Measurements from ENCODE around the gene ZMIZ1. TPM values are rescaled to one million over a fixed set of nuclear protein-coding genes. Genes with fewer than 3 reads are reported as not detected.

The ZMIZ1 gene
- polyA plus RNA-seq, 1 experiment: 13.0 TPM

DNA sequence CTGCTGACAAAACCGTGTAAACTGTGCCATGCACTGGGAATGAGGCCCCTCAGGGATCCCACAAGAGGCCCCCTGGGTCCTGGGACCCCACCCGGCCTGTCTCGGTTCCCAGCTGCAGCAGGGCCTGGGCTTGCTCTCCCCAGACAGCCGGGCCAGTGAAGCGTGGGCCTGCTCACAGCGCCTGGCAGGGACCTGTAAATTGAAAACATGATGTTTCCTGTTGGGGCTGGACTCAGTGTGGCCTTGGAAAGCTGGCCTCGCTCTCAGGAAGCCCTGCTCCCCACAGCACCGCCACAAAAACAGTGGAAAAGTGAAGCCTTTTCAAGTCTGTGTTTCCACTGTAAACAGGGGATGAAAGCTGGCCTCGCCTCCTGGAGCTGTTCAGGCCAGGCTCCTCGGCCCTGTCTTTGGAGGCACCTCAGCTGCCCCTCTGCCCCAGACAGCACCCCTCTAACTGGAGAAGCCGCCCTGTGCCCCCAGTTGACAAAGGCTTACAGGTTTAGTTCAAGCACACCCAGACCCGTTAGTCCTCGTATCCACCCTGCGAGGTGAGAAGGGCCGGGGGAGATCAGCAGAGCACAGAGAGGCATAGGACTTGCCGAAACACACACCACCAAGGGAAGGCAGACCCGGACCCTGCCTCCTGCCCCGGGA, 108.3 kb downstream of the ZMIZ1 start:
- no peak for DNase-seq (ENCODE audit: low read depth)
- TF ChIP-seq, protein P1, sequence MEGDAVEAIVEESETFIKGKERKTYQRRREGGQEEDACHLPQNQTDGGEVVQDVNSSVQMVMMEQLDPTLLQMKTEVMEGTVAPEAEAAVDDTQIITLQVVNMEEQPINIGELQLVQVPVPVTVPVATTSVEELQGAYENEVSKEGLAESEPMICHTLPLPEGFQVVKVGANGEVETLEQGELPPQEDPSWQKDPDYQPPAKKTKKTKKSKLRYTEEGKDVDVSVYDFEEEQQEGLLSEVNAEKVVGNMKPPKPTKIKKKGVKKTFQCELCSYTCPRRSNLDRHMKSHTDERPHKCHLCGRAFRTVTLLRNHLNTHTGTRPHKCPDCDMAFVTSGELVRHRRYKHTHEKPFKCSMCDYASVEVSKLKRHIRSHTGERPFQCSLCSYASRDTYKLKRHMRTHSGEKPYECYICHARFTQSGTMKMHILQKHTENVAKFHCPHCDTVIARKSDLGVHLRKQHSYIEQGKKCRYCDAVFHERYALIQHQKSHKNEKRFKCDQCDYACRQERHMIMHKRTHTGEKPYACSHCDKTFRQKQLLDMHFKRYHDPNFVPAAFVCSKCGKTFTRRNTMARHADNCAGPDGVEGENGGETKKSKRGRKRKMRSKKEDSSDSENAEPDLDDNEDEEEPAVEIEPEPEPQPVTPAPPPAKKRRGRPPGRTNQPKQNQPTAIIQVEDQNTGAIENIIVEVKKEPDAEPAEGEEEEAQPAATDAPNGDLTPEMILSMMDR (IDR thresholded peaks at IDR 0.05; ENCODE audit: insufficient read depth, low read depth, low read length): no peak
- peaks cover 10% of the 10 kb centered on the region for H3K36me3 ChIP-seq (ENCODE audit: control insufficient read depth, insufficient read depth, low read length)
- H3K27me3 ChIP-seq (ENCODE audit: control insufficient read depth, insufficient read depth, low read length): no peaks in the 10 kb centered on the region
- H3K4me3 ChIP-seq (ENCODE audit: low read depth, low read length): no peak overlapping the region
- CTCF ChIA-PET: interaction anchor here (1.1 to 3.4 kb wide), 2 partner anchors 17 to 18 kb away, joined by 3 to 15 read pairs; no protein-coding TSS in a partner anchor
- POLR2A ChIA-PET: no interaction called here

DNA sequence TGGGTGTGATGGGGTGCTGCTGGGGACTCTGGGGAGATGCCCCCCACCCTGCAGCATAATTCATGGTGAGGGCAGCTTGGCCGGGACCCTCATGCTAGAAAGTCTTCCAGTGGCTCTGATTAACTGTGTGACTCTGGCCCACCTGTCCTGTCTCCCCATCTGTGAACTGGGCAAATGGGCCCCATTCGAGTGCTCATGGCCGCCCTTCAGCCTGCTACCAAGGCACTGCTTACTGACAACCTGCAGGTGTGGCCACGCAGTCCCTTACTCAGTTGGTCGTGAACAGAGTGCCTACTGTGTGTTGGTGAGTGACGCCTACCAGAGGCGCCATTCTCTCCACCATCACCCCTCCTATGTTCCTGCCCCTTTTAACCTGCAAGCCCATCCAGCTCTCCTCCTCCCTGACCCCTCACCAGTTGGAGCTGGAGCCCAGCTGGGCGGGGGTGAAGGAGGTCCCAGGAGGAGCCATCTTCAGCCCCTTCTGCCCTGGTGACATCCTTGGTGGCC, 109.4 kb downstream of the ZMIZ1 start:
- POLR2A ChIA-PET: no interaction called here
- Histone ChIP-seq H3K4me3 (ENCODE audit: low read depth, low read length) (no peak overlapping the region), H3K36me3 (ENCODE audit: control insufficient read depth, insufficient read depth, low read length) (peaks cover 13% of the 10 kb centered on the region), H3K27me3 (ENCODE audit: control insufficient read depth, insufficient read depth, low read length) (no peaks in the 10 kb centered on the region)
- no peak for DNase-seq (ENCODE audit: low read depth)
- CTCF ChIA-PET: interaction anchor here (1.0 to 1.7 kb wide), 3 partner anchors 10 to 18 kb away, joined by 3 to 8 read pairs (median 3); no protein-coding TSS in a partner anchor
- TF ChIP-seq, protein P1 (IDR thresholded peaks at IDR 0.05; ENCODE audit: insufficient read depth, low read depth, low read length): no peak

DNA sequence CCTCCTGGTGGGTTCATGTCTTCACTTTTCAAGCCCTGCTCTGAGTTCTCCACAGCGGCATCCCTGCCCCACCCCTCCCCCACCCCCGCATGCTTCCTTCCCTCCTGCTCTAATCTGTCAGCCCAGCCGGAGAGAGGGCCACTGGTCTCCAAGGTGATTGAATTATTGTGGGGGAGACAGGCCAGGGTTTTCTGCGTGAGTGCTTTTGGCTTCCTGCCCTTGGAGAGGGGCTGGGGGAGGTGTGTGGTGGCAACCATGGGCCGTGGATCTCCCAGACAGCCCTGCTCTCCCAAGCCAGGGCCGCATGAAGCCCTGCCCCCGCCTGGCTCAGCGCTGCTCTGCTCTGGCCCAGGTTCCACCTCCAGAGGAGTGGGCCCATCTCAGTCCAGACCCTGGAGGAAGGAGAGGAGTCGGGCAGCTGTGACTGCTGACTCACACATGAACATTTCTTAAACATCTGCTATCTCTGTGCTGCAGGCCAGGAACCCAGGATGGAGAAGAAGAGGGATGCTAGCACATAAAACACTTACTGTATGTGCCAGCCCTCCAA, 109.9 kb downstream of the ZMIZ1 start:
- POLR2A ChIA-PET: no interaction called here
- TF ChIP-seq, protein P1 (IDR thresholded peaks at IDR 0.05; ENCODE audit: insufficient read depth, low read depth, low read length): 0 out of 2 replicates have a peak, but pooled peaks have one; percentile 7
- H3K4me3 ChIP-seq (ENCODE audit: low read depth, low read length): no peak overlapping the region
- peaks cover 14% of the 10 kb centered on the region for H3K36me3 ChIP-seq (ENCODE audit: control insufficient read depth, insufficient read depth, low read length)
- DNase-seq (ENCODE audit: low read depth): no peak
- CTCF ChIA-PET: interaction anchor here (1.0 to 1.7 kb wide), 3 partner anchors 11 to 17 kb away, joined by 3 to 8 read pairs (median 3); no protein-coding TSS in a partner anchor
- no peaks in the 10 kb centered on the region for H3K27me3 ChIP-seq (ENCODE audit: control insufficient read depth, insufficient read depth, low read length)

DNA sequence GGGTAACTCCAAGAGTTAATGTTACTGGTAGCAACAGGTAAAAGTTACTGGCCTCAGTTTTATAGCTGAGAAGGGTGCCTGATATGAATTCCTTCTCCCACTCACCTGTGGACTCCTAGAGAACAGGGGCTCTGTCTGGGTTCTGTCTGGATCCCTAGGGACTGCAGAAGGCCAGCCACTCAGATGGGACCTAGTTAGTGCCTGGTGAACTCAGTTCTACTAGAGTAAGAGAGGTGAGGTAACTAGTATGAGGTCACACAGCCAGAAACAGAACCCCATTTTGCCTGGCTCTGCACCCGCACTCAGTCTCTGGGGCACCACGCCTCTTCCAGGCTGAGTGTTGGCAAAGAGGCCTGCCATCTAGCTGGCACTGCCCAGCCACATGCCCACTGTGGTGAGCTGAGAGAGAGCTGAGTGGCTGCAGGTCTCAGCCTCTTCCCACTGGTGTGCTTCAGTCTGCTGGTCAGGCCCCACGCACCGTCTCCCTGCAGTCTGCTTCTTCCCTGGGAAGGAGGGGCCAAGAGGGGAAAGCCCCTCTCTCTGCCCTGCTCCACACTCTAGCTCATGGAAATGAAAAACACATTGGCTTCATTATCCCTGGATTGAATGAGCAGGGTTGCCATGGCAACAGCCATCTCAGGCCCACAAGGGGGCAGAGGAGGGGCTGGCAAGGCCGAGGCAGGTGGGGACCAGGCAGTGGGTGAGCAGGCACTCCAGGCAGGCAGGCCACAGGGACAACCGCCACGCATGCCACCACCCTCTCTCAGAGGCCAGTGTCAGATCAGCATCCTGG, 110.6 kb downstream of the ZMIZ1 start:
- TF ChIP-seq, protein P1 (IDR thresholded peaks at IDR 0.05; ENCODE audit: insufficient read depth, low read depth, low read length): peak; percentile 37
- ChIA-PET POLR2A (no interaction called here), CTCF (interaction anchor here (1.0 to 1.7 kb wide), 3 partner anchors 11 to 16 kb away, joined by 3 to 8 read pairs (median 3); no protein-coding TSS in a partner anchor)
- DNase-seq (ENCODE audit: low read depth): no peak
- Histone ChIP-seq H3K4me3 (ENCODE audit: low read depth, low read length) (no peak overlapping the region), H3K27me3 (ENCODE audit: control insufficient read depth, insufficient read depth, low read length) (no peaks in the 10 kb centered on the region), H3K36me3 (ENCODE audit: control insufficient read depth, insufficient read depth, low read length) (peaks cover 12% of the 10 kb centered on the region)

DNA sequence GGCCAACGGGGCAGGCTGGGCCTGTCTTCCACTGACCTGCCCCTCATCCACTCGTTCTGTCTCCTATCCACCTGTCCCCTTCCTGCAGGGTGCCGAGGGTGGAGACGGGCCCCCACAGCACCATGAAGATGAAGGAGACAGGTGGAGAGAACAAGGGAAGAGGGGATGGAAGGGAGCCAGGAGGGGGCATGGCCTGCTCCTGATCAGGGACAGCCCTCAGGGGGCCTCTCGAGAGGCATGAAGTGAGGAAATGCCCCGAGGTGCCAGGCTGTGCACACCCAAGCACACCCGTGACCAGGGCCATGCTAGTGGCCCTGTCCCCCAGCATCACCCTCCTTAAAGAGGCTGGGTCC, 111.2 kb downstream of the ZMIZ1 start:
- Histone ChIP-seq H3K36me3 (ENCODE audit: control insufficient read depth, insufficient read depth, low read length) (peaks cover 9% of the 10 kb centered on the region), H3K4me3 (ENCODE audit: low read depth, low read length) (no peak overlapping the region), H3K27me3 (ENCODE audit: control insufficient read depth, insufficient read depth, low read length) (no peaks in the 10 kb centered on the region)
- ChIA-PET CTCF (interaction anchor here (1.7 kb wide), 1 partner anchor 16 kb away, joined by 8 read pairs; no protein-coding TSS in a partner anchor), POLR2A (no interaction called here)
- no peak for DNase-seq (ENCODE audit: low read depth)
- TF ChIP-seq, protein P1 (IDR thresholded peaks at IDR 0.05; ENCODE audit: insufficient read depth, low read depth, low read length): no peak
